Measurements from ENCODE around the gene ZMPSTE24. TPM values are rescaled to one million over a fixed set of nuclear protein-coding genes. Genes with fewer than 3 reads are reported as not detected.

ZMPSTE24 gene
- total and polyA plus RNA-seq, 2 of the 4 experiments (the other 2 are of a cell fraction): 21.0 to 28.9 TPM

DNA sequence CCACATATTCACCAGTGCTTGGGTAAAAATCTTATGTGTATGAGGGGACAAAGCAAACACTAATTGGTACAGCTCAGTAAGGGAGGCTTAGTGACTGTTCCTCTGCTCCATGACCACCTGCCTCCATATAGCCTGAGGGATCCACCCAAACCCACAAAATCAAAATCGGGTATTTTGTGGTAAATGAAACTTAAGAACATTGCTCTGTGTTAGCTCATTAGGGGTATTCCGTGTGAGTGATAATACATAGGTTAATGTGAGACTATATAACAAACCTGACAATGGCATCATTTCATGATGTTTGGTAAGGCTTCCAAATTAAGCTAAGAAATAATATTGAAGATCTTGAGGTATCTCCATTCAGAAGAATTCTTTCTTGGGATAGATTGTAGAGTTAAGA lies 33.3 kb downstream of the ZMPSTE24 start:
- H3K36me3 ChIP-seq (ENCODE audit: control insufficient read depth, insufficient read depth, low read length): peaks cover 32% of the 10 kb centered on the region

More for the DNA sequence above, 33.3 kb downstream of the ZMPSTE24 start:
- no CpG with 5 or more reads among the region's 2 CpGs for WGBS, 2 experiments (ENCODE audit: extremely low coverage in 2 of 2, insufficient read length in 1 of 2)
- H3K4me3 ChIP-seq (ENCODE audit: insufficient read depth, low read depth, low read length): no peak overlapping the region
- no peak overlapping the region for H2AFZ ChIP-seq (replicated peaks; ENCODE audit: low read length, poor library complexity)
- no peak overlapping the region; the same call in 1 of the 2 replicates for H3K4me2 ChIP-seq (ENCODE audit: low read depth, low read length)
- DNase-seq (no peak), ATAC-seq (ENCODE audit: low read depth) (no peak)
- no peaks in the 10 kb centered on the region; the same call in 1 of the 2 replicates for H3K9me1 ChIP-seq (ENCODE audit: insufficient read depth, low read length)
- no peak overlapping the region for H3K18ac ChIP-seq (ENCODE audit: low read depth, low read length)
- H3K4me1 ChIP-seq (ENCODE audit: control insufficient read depth, insufficient read depth, low read length): peaks cover 3% of the 10 kb centered on the region; the same call in 1 of the 2 replicates
- BruUV-seq (replicated peaks): no TSS peak
- ChIA-PET POLR2A (ENCODE audit: unreplicated experiment) (no interaction called here), CTCF (no interaction called here)
- TF ChIP-seq CHD1 (IDR thresholded peaks at IDR 0.05; ENCODE audit: low read depth, low read length) (no peak), POLR2A (IDR thresholded peaks at IDR 0.05; ENCODE audit: low read depth, low read length) (no peak), RAD21 (IDR thresholded peaks at IDR 0.05; ENCODE audit: low read length) (no peak), SMC3 (IDR thresholded peaks at IDR 0.05; ENCODE audit: low read depth, low read length) (no peak), MAFK (IDR thresholded peaks at IDR 0.05; ENCODE audit: low read depth, low read length) (no peak), RCOR1 (IDR thresholded peaks at IDR 0.05; ENCODE audit: insufficient replicate concordance, low read length) (no peak), MXI1 (IDR thresholded peaks at IDR 0.05; ENCODE audit: borderline replicate concordance, low read depth, low read length) (no peak), FOS (IDR thresholded peaks at IDR 0.05; ENCODE audit: low read depth, low read length) (no peak), ELK1 (IDR thresholded peaks at IDR 0.05; ENCODE audit: borderline replicate concordance, low read depth, low read length) (no peak), NFE2L2 (IDR thresholded peaks at IDR 0.05; ENCODE audit: low read depth, low read length) (no peak), MAZ (IDR thresholded peaks at IDR 0.05; ENCODE audit: borderline replicate concordance, low read depth, low read length) (no peak), USF2 (IDR thresholded peaks at IDR 0.05; ENCODE audit: low read depth, low read length) (no peak)
- TF ChIP-seq, protein P1, sequence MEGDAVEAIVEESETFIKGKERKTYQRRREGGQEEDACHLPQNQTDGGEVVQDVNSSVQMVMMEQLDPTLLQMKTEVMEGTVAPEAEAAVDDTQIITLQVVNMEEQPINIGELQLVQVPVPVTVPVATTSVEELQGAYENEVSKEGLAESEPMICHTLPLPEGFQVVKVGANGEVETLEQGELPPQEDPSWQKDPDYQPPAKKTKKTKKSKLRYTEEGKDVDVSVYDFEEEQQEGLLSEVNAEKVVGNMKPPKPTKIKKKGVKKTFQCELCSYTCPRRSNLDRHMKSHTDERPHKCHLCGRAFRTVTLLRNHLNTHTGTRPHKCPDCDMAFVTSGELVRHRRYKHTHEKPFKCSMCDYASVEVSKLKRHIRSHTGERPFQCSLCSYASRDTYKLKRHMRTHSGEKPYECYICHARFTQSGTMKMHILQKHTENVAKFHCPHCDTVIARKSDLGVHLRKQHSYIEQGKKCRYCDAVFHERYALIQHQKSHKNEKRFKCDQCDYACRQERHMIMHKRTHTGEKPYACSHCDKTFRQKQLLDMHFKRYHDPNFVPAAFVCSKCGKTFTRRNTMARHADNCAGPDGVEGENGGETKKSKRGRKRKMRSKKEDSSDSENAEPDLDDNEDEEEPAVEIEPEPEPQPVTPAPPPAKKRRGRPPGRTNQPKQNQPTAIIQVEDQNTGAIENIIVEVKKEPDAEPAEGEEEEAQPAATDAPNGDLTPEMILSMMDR (conservative IDR thresholded peaks at IDR 0.05; ENCODE audit: low read depth, low read length): no peak
- H3K4ac ChIP-seq (ENCODE audit: low read depth, low read length): no peak overlapping the region
- no peak overlapping the region for H2BK120ac ChIP-seq (ENCODE audit: low read depth, low read length)
- H3K79me1 ChIP-seq (ENCODE audit: low read depth in 1 of 2, low read length in 2 of 2): peaks cover 4 to 18% of the 10 kb centered on the region in 2 experiments; a peak in 2 of 4 replicates
- H2AK5ac ChIP-seq (ENCODE audit: low read depth, low read length): no peak overlapping the region
- H4K5ac ChIP-seq (ENCODE audit: low read depth, low read length): no peak overlapping the region
- H3K56ac ChIP-seq (ENCODE audit: extremely low read depth, insufficient read depth, low read length): no peak overlapping the region
- intact Hi-C loops (cut with micrococcal nuclease): no loop called here
- no peak overlapping the region for H3K9ac ChIP-seq (ENCODE audit: low read depth, low read length)
- dilution Hi-C loops (cut with HindIII; ENCODE audit: low sequenced_read_pairs, unreplicated experiment): no loop called here
- H4K8ac ChIP-seq (ENCODE audit: low read depth in 2 of 2, low read length in 2 of 2): no peak overlapping the region
- in situ Hi-C loops (cut with MboI; ENCODE audit: low sequenced_read_pairs): no loop called here
- peak overlapping the region; percentile 3 for H2BK5ac ChIP-seq (ENCODE audit: low read depth, low read length, poor library complexity, severe bottlenecking)
- no peak overlapping the region for H2AK9ac ChIP-seq (replicated peaks; ENCODE audit: low read depth, low read length, poor library complexity)
- no peaks in the 10 kb centered on the region for H3K9me3 ChIP-seq (ENCODE audit: control insufficient read depth, insufficient read depth, low read length)
- H3K27ac ChIP-seq (ENCODE audit: insufficient read depth, low read length): no peak overlapping the region
- H4K20me1 ChIP-seq (ENCODE audit: insufficient read depth, low read length): no peaks in the 10 kb centered on the region; the same call in 1 of the 2 replicates
- H3K23ac ChIP-seq (ENCODE audit: low read depth, low read length): no peak overlapping the region
- no peak overlapping the region for H2BK15ac ChIP-seq (ENCODE audit: low read depth, low read length)
- no peak overlapping the region for H2BK20ac ChIP-seq (ENCODE audit: low read depth, low read length)
- H3K14ac ChIP-seq (replicated peaks; ENCODE audit: low read depth, low read length): no peak overlapping the region
- no peaks in the 10 kb centered on the region for H3K27me3 ChIP-seq (ENCODE audit: control insufficient read depth, insufficient read depth, low read length)
- H4K91ac ChIP-seq (ENCODE audit: insufficient read depth, low read depth, low read length): no peak overlapping the region
